Lower lobe of right lung (tissue), 2 donors: ENCODE data around the gene FAM89A. TPM values are rescaled to one million over a fixed set of nuclear protein-coding genes. Genes with fewer than 3 reads are reported as not detected.

ENCODE experiments used
- ATAC-seq, 2 donors: fragments of 200-7000 bp; cut with Tn5 transposase; one replicate each; pipeline ENCODE4 v1.9.1; 2020 to 2022; ENCODE audit warnings: mild to moderate bottlenecking in 2 of 2, moderate library complexity in 2 of 2
- DNase-seq: peaks from one replicate; pipeline ENCODE4 v3.0.0-alpha.2; 2020
- H3K27ac ChIP-seq: fragments of 200-600 bp; one replicate; pipeline ENCODE4 v1.8.0; 2022
- H3K27me3 ChIP-seq: fragments of 200-600 bp; one replicate; pipeline ENCODE4 v1.8.0; 2022; ENCODE audit warnings: low read depth
- H3K36me3 ChIP-seq: fragments of 200-600 bp; one replicate; pipeline ENCODE4 v1.8.0; 2022; ENCODE audit warnings: mild to moderate bottlenecking
- H3K4me1 ChIP-seq: fragments of 200-600 bp; one replicate; pipeline ENCODE4 v1.8.0; 2022
- H3K4me3 ChIP-seq: fragments of 200-600 bp; one replicate; pipeline ENCODE4 v1.8.0; 2022; ENCODE audit warnings: mild to moderate bottlenecking
- H3K9me3 ChIP-seq: fragments of 200-600 bp; one replicate; pipeline ENCODE4 v1.8.0; 2022
- intact Hi-C: fragments of 100-400 bp; cut with DNase I; formaldehyde crosslinking; loops from one replicate; pipeline ENCODE4 v1.11.0; 2022
- total RNA-seq: library from RNA; stranded (reverse); fragmentation: NEBNext Ultra II Directional; extraction: Animal tissue kit (Norgen Biotek cat#: 25700); gene quantifications from one replicate; pipeline ENCODE4 v1.2.1, GENCODE V29; 2021
- TF ChIP-seq, protein P1 (sequence below): fragments of 200-600 bp; IDR thresholded peaks from one replicate; pipeline ENCODE4 v1.8.0; 2022; ENCODE audit warnings: antibody characterized with exemption, mild to moderate bottlenecking
- donor health status: DM: no; HTN: yes; CAD: no; lungs with severe emphysema.

FAM89A gene
- total RNA-seq, 1 donor from 2014 or later, result 54.6 TPM

GRCh38 chr1:231064418-231064817 lies 24.4 kb upstream of the FAM89A start:
- Histone ChIP-seq H3K36me3 (no peaks in the 10 kb centered on the region), H3K9me3 (no peaks in the 10 kb centered on the region), H3K4me3 (no peak overlapping the region), H3K27me3 (no peaks in the 10 kb centered on the region), H3K4me1 (no peaks in the 10 kb centered on the region), H3K27ac (no peak overlapping the region)
- TF ChIP-seq, protein P1, sequence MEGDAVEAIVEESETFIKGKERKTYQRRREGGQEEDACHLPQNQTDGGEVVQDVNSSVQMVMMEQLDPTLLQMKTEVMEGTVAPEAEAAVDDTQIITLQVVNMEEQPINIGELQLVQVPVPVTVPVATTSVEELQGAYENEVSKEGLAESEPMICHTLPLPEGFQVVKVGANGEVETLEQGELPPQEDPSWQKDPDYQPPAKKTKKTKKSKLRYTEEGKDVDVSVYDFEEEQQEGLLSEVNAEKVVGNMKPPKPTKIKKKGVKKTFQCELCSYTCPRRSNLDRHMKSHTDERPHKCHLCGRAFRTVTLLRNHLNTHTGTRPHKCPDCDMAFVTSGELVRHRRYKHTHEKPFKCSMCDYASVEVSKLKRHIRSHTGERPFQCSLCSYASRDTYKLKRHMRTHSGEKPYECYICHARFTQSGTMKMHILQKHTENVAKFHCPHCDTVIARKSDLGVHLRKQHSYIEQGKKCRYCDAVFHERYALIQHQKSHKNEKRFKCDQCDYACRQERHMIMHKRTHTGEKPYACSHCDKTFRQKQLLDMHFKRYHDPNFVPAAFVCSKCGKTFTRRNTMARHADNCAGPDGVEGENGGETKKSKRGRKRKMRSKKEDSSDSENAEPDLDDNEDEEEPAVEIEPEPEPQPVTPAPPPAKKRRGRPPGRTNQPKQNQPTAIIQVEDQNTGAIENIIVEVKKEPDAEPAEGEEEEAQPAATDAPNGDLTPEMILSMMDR, result no peak
- DNase-seq, result no peak
- ATAC-seq, result no peak
- intact Hi-C loops, result no loop called here

- intact Hi-C loops, result no loop called here
- TF ChIP-seq, protein P1, result no peak
- Histone ChIP-seq H3K36me3 (no peaks in the 10 kb centered on the region), H3K27ac (no peak overlapping the region), H3K4me1 (no peaks in the 10 kb centered on the region), H3K9me3 (no peaks in the 10 kb centered on the region), H3K27me3 (no peaks in the 10 kb centered on the region), H3K4me3 (no peak overlapping the region)
- no peak for ATAC-seq
- DNase-seq, result no peak
Measured at GRCh38 chr1:231063331-231063730, 23.3 kb upstream of the FAM89A start.

DNA sequence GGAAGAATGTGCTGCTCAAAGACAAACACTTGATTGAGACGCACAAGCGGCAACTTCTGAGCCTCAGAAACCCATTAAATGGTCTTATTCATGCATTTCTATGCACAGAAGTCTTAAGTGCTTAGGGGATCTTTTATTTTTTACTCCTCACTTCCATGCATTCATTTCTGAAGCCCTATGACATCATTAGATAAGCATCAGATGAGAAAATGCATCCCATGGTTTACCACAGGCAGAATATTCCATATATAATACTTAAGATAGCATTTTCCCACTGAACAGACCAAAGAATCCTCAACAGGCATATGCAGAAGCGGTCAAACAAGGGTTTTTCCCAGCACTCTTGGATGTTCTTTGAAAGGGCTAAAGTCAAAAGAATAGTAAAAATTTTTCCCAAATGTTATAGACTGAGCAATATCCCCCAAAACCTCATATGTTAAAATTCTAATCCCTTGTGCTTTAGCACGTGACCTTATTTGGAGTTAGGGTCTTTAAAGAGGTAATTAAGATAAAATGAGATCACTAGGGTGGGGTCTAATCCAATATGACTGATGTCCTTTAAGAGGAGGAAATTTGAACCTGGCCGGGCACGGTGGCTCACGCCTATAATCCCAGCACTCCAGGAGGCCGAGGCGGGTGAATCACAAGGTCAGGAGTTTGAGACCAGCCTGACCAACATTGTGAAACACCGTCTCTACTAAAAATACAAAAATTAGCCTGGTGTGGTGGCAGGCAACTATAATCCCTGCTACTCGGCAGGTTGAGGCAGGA lies 22.6 kb upstream of the FAM89A start:
- no peaks in the 10 kb centered on the region for H3K27me3 ChIP-seq
- H3K27ac ChIP-seq, result no peak overlapping the region
- ATAC-seq (no peak), DNase-seq (no peak)
- intact Hi-C loops, result no loop called here
- H3K4me3 ChIP-seq, result no peak overlapping the region
- TF ChIP-seq, protein P1, result no peak
- H3K4me1 ChIP-seq, result no peaks in the 10 kb centered on the region
- no peaks in the 10 kb centered on the region for H3K9me3 ChIP-seq
- H3K36me3 ChIP-seq, result no peaks in the 10 kb centered on the region

- H3K36me3 ChIP-seq, result no peaks in the 10 kb centered on the region
- no peaks in the 10 kb centered on the region for H3K4me1 ChIP-seq
- TF ChIP-seq, protein P1, result no peak
- no peak for ATAC-seq
- intact Hi-C loops, result no loop called here
- no peak for DNase-seq
- H3K4me3 ChIP-seq, result no peak overlapping the region
- no peak overlapping the region for H3K27ac ChIP-seq
- H3K27me3 ChIP-seq, result no peaks in the 10 kb centered on the region
- H3K9me3 ChIP-seq, result peaks cover 4% of the 10 kb centered on the region
Measured at GRCh38 chr1:231059566-231060193, 19.6 kb upstream of the FAM89A start.

- DNase-seq (no peak), ATAC-seq (no peak)
- no peaks in the 10 kb centered on the region for H3K27me3 ChIP-seq
- H3K36me3 ChIP-seq, result no peaks in the 10 kb centered on the region
- TF ChIP-seq, protein P1, result no peak
- intact Hi-C loops, result no loop called here
- H3K9me3 ChIP-seq, result peaks cover 4% of the 10 kb centered on the region
- H3K4me3 ChIP-seq, result no peak overlapping the region
- no peak overlapping the region for H3K27ac ChIP-seq
- peaks cover 8% of the 10 kb centered on the region for H3K4me1 ChIP-seq
Measured at GRCh38 chr1:231058416-231059109, 18.5 kb upstream of the FAM89A start.
